Measurements from ENCODE around the gene RABL2A. TPM values are rescaled to one million over a fixed set of nuclear protein-coding genes. Genes with fewer than 3 reads are reported as not detected.
"Not testable (repeated sequence)": the region's sequence is repeated elsewhere in the genome, so short reads cannot be mapped to it uniquely, and the experiment has no call there.

The RABL2A gene
- total RNA-seq, 1 donor from 2014 or later = 11.2 TPM

GRCh38 chr2:113686537-113686936, 59.5 kb downstream of the RABL2A start:
- DNase-seq = no peak

- DNase-seq = not testable (repeated sequence)
Observed at GRCh38 chr2:113690871-113691270, 63.8 kb downstream of the RABL2A start.

Small RNA genes within 50 kb of the gene (small RNA-seq; reads per million reads assigned to genes)
- gene MIR1302-3 (ENCODE audit: low replicate concordance) (not detected), gene RNU6-744P (ENCODE audit: low replicate concordance) (not detected)

Other genes starting within 250 kb of the RABL2A start
- 50.9 TPM for gene ZNG1B, start 189.6 kb upstream of the RABL2A start, total RNA-seq
- gene FOXD4L1, start 128.6 kb upstream of the RABL2A start, total RNA-seq = not detected
- gene SLC35F5, start 129.4 kb downstream of the RABL2A start, total RNA-seq = 125 TPM

Data from tongue (tissue), 3 donors.